ENCODE data around the gene CPVL. TPM values are rescaled to one million over a fixed set of nuclear protein-coding genes. Genes with fewer than 3 reads are reported as not detected.

The CPVL gene
- total RNA-seq, 4 donors from 2014 or later: 8.1 to 17.1 (median 10.1) TPM

DNA sequence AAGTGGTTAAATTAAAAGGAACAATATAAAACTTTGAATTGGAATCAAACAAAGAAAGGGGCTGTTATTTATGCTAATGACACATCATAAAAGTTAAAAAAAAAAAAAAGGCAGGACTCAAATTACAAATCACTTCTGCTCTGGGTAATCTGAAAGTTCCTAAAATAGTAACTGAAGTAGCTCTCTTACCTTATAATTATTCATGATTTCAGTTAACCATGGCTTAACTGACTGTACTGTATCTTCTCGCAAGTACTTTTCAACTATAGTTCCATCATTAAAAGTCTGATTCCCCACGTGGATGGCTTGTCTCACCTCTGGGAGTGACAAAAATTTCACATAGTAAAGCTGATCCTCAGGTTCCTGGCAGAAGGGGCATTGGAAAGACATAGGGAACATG, 82.5 kb downstream of the CPVL start:
- TF ChIP-seq, protein P1, sequence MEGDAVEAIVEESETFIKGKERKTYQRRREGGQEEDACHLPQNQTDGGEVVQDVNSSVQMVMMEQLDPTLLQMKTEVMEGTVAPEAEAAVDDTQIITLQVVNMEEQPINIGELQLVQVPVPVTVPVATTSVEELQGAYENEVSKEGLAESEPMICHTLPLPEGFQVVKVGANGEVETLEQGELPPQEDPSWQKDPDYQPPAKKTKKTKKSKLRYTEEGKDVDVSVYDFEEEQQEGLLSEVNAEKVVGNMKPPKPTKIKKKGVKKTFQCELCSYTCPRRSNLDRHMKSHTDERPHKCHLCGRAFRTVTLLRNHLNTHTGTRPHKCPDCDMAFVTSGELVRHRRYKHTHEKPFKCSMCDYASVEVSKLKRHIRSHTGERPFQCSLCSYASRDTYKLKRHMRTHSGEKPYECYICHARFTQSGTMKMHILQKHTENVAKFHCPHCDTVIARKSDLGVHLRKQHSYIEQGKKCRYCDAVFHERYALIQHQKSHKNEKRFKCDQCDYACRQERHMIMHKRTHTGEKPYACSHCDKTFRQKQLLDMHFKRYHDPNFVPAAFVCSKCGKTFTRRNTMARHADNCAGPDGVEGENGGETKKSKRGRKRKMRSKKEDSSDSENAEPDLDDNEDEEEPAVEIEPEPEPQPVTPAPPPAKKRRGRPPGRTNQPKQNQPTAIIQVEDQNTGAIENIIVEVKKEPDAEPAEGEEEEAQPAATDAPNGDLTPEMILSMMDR (IDR thresholded peaks at IDR 0.05): no peak
- no peak for TF ChIP-seq POLR2A (IDR thresholded peaks at IDR 0.05)
- TF ChIP-seq EP300 (IDR thresholded peaks at IDR 0.05): no peak
- TF ChIP-seq POLR2AphosphoS5 (IDR thresholded peaks at IDR 0.05): no peak
- 75% methylated on average over 2 of the region's 2 CpGs for WGBS
- DNase-seq (ENCODE audit: low spot score in 2 of 2): no peak
- no peaks in the 10 kb centered on the region for H3K4me1 ChIP-seq
- no peak overlapping the region for H3K27ac ChIP-seq
- no peaks in the 10 kb centered on the region for H3K36me3 ChIP-seq
- no peaks in the 10 kb centered on the region for H3K27me3 ChIP-seq
- H3K4me3 ChIP-seq: no peak overlapping the region
- no peaks in the 10 kb centered on the region for H3K9me3 ChIP-seq

DNA sequence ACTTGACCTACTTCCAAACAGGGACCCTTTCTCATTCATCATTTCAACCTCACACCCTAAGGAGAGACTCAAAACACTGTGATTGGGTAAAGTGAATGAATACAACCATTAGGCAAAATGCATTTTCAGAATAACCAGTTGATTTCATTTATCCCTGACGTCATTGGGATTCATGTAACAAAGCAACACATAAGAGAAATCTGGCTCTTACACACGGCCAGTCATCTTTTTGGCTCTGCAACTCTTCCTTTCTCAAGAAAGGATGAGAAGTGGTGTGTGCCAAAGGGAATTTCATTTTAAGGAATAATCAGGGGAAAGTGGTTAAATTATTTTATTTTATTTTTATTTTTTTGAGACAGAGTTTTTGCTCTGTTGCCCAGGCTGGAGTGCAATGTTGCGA, 83.1 kb downstream of the CPVL start:
- no peaks in the 10 kb centered on the region for H3K9me3 ChIP-seq
- DNase-seq (ENCODE audit: low spot score in 2 of 2): no peak
- no peak overlapping the region for H3K27ac ChIP-seq
- H3K27me3 ChIP-seq: no peaks in the 10 kb centered on the region
- no peak overlapping the region for H3K4me3 ChIP-seq
- TF ChIP-seq POLR2A (IDR thresholded peaks at IDR 0.05) (no peak), EP300 (IDR thresholded peaks at IDR 0.05) (no peak), POLR2AphosphoS5 (IDR thresholded peaks at IDR 0.05) (no peak)
- TF ChIP-seq, protein P1 (IDR thresholded peaks at IDR 0.05): no peak
- H3K4me1 ChIP-seq: no peaks in the 10 kb centered on the region
- no peaks in the 10 kb centered on the region for H3K36me3 ChIP-seq
- 72% methylated on average over 3 of the region's 3 CpGs for WGBS

DNA sequence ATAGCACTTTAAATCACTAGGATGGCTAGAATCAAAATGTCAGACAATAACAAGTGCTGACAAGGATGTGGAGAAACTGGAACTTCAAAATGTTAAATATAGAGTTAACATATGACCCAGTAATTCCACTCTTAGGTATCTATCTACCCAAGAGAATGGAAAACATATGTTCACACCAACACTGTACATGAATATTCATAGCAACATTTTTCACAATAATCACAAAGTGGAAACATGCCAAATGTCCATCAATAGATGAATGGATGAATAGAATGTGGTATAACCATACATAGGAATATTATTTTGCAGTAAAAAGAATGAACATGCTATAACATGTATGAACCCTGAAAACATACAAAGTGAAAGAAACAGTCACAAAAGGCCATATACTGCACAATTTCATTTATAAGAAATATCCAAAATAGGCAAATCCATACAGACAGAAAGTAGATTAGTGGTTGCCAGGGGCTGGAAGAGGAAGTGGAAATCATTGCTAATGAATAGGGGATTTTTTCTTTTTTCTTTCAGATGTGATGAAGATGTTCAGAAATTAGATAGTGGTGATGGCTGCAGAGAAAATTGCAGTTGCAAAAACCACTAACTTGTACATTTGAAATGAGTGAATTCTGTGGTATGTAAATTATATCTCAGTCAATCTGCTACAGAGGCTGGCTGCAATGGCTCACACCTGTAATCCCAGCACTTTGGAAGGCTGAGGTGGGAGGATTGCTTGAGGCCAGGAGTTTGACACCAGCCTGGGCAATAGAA, 93.0 kb downstream of the CPVL start:
- Histone ChIP-seq H3K4me1 (no peaks in the 10 kb centered on the region), H3K36me3 (no peaks in the 10 kb centered on the region), H3K27me3 (no peaks in the 10 kb centered on the region), H3K4me3 (no peak overlapping the region), H3K27ac (no peak overlapping the region), H3K9me3 (no peaks in the 10 kb centered on the region)
- TF ChIP-seq EP300 (IDR thresholded peaks at IDR 0.05) (no peak), POLR2A (IDR thresholded peaks at IDR 0.05) (no peak), POLR2AphosphoS5 (IDR thresholded peaks at IDR 0.05) (no peak)
- TF ChIP-seq, protein P1 (IDR thresholded peaks at IDR 0.05): no peak
- no peak for DNase-seq (ENCODE audit: low spot score in 2 of 2)

DNA sequence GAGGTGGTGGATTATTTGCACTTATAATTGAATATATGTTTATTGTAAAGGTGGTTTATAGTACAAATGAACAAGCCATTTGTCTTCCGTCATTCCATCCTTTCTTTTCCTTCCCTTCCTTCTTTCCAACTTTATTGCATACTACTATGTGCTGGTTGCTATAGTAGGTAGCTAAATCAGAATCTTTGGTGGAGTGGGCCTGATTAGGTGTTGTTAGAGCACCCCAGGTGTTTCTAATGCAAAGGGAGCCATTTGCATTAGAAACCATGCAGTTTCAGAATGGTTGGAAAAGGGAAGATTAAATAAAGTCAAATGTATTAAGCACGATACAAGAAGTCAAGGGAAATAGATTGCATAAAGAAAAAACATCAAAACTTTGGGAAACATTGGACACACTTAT, 99.4 kb downstream of the CPVL start:
- TF ChIP-seq, protein P1 (IDR thresholded peaks at IDR 0.05): no peak
- TF ChIP-seq EP300 (IDR thresholded peaks at IDR 0.05): no peak
- TF ChIP-seq POLR2A (IDR thresholded peaks at IDR 0.05): no peak
- no peak for TF ChIP-seq POLR2AphosphoS5 (IDR thresholded peaks at IDR 0.05)
- WGBS: 95% methylated on average over 2 of the region's 2 CpGs

DNA sequence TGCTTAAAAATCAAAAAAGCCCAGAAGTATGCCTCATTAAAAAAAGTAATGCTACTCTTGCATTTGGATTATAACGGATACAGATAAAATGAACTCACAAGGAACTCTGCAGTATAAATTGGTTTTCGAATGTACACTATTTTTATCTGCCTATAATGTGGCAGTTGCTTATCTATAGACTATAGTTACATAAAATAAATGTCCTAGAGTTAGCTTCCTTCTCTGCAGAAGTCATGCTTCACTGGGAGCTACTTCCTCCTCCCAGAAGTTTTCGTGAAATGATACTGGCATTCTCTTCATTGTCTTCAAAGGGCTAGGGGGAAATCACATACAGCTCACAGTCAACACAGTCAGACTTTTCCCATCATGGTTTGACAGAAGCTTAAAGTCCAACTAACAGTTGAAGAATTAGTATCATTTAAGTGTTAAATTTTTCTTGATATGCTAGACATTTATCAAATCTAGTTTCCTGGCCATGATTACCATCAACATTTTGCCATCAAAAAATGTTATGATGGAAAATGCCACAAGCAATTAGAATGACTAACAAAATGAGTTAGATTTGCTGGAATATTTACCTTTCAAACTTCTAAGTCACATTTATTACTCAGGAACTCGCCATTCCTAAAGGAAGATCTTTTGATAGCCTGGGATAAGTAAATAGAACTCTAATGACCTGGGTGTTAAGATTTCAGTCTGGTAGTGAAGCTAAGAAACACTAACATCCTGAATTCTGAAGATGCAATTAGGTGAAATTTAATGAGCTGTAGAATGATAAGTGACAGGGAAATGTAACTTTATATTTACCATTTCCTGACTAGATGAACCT, 100.9 kb downstream of the CPVL start:
- Histone ChIP-seq H3K4me3 (no peak overlapping the region), H3K36me3 (no peaks in the 10 kb centered on the region), H3K27ac (no peak overlapping the region), H3K9me3 (no peaks in the 10 kb centered on the region), H3K27me3 (no peaks in the 10 kb centered on the region), H3K4me1 (peaks cover 1% of the 10 kb centered on the region)
- 81% methylated on average over 4 of the region's 4 CpGs for WGBS
- no peak for DNase-seq (ENCODE audit: low spot score in 2 of 2)
- no peak for TF ChIP-seq POLR2A (IDR thresholded peaks at IDR 0.05)
- TF ChIP-seq POLR2AphosphoS5 (IDR thresholded peaks at IDR 0.05): no peak
- no peak for TF ChIP-seq EP300 (IDR thresholded peaks at IDR 0.05)
- TF ChIP-seq, protein P1 (IDR thresholded peaks at IDR 0.05): no peak

More for the DNA sequence above, 99.4 kb downstream of the CPVL start:
- H3K4me3 ChIP-seq: no peak overlapping the region
- H3K27me3 ChIP-seq: no peaks in the 10 kb centered on the region
- H3K27ac ChIP-seq: no peak overlapping the region
- H3K36me3 ChIP-seq: no peaks in the 10 kb centered on the region
- no peak for DNase-seq (ENCODE audit: low spot score in 2 of 2)
- H3K9me3 ChIP-seq: no peaks in the 10 kb centered on the region
- H3K4me1 ChIP-seq: no peaks in the 10 kb centered on the region

All from suprapubic skin (tissue), 4 donors.